B cell (primary cell): ENCODE measurements around the gene AGRP.

Source experiments
- EZH2 ChIP-seq: IDR thresholded peaks from 2 replicates; pipeline ENCODE4 v1.6.1; 2012; ENCODE audit warnings: borderline replicate concordance, low read depth, mild to moderate bottlenecking, moderate library complexity, low read length; ENCODE audit not compliant: insufficient read depth, poor library complexity, severe bottlenecking
- TF ChIP-seq, protein P1 (sequence below): fragments of 200-600 bp; IDR thresholded peaks from one replicate; pipeline ENCODE4 v1.8.0; 2022; ENCODE audit warnings: antibody characterized with exemption, mild to moderate bottlenecking

DNA sequence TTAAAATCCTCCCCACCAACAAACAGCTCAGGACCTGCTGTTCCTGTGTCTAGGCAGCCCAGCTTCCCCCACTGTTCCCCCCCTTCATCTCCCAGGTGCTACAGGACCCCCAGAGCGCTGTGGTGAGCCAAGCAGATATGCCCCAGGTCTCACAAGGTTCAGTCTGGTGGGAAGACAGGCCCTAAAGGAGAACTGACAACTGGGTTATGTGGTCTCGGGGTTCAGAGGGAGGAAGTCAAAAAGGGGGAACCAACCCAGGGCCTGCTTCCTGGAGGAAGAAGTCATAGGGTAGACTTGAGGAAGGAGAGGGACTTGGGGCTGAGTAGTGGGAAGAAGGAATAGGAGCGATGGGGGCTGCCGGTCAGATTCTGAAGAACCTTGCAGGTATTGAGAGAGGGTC lies 47.9 kb upstream of the AGRP start:
- TF ChIP-seq, protein P1, sequence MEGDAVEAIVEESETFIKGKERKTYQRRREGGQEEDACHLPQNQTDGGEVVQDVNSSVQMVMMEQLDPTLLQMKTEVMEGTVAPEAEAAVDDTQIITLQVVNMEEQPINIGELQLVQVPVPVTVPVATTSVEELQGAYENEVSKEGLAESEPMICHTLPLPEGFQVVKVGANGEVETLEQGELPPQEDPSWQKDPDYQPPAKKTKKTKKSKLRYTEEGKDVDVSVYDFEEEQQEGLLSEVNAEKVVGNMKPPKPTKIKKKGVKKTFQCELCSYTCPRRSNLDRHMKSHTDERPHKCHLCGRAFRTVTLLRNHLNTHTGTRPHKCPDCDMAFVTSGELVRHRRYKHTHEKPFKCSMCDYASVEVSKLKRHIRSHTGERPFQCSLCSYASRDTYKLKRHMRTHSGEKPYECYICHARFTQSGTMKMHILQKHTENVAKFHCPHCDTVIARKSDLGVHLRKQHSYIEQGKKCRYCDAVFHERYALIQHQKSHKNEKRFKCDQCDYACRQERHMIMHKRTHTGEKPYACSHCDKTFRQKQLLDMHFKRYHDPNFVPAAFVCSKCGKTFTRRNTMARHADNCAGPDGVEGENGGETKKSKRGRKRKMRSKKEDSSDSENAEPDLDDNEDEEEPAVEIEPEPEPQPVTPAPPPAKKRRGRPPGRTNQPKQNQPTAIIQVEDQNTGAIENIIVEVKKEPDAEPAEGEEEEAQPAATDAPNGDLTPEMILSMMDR = no peak
- no peak for TF ChIP-seq EZH2
